Measurements from ENCODE around the gene HHIPL1. TPM values are rescaled to one million over a fixed set of nuclear protein-coding genes. Genes with fewer than 3 reads are reported as not detected.

HHIPL1 gene
- total and polyA plus RNA-seq, 4 donors = 0.31 to 4.0 (median 1.1) TPM

GRCh38 chr14:99698236-99698635 is 53.3 kb downstream of the HHIPL1 start:
- Histone ChIP-seq H3K27ac (ENCODE audit: low read depth in 1 of 2, low read length in 1 of 2) (no peak overlapping the region), H3K4me3 (no peak overlapping the region), H3K4me1 (ENCODE audit: control insufficient read depth in 5 of 5, insufficient read depth in 5 of 5, low read length in 5 of 5) (peaks cover 0 to 5% (median 0%) of the 10 kb centered on the region in 5 donors), H3K9ac (ENCODE audit: insufficient read depth in 1 of 2, low read length in 2 of 2) (no peak overlapping the region), H3K36me3 (ENCODE audit: control insufficient read depth in 4 of 4, insufficient read depth in 4 of 4, low read length in 4 of 4) (no peaks in the 10 kb centered on the region), H3K27me3 (ENCODE audit: control insufficient read depth in 3 of 3, insufficient read depth in 3 of 3, low read length in 2 of 3) (no peaks in the 10 kb centered on the region), H3K9me3 (ENCODE audit: control insufficient read depth in 4 of 4, insufficient read depth in 3 of 4, low read length in 3 of 4) (peaks cover 0 to 4% (median 2%) of the 10 kb centered on the region in 4 donors)
- TF ChIP-seq, protein P1, sequence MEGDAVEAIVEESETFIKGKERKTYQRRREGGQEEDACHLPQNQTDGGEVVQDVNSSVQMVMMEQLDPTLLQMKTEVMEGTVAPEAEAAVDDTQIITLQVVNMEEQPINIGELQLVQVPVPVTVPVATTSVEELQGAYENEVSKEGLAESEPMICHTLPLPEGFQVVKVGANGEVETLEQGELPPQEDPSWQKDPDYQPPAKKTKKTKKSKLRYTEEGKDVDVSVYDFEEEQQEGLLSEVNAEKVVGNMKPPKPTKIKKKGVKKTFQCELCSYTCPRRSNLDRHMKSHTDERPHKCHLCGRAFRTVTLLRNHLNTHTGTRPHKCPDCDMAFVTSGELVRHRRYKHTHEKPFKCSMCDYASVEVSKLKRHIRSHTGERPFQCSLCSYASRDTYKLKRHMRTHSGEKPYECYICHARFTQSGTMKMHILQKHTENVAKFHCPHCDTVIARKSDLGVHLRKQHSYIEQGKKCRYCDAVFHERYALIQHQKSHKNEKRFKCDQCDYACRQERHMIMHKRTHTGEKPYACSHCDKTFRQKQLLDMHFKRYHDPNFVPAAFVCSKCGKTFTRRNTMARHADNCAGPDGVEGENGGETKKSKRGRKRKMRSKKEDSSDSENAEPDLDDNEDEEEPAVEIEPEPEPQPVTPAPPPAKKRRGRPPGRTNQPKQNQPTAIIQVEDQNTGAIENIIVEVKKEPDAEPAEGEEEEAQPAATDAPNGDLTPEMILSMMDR (IDR thresholded peaks at IDR 0.05; ENCODE audit: control extremely low read depth, extremely low read depth) = no peak
- DNase-seq (no peak), ATAC-seq (ENCODE audit: insufficient read depth, low FRiP score) (no peak)
- WGBS, 2 donors = 76 to 87% methylated on average over 6 of the region's 6 CpGs

GRCh38 chr14:99698642-99699041 is 53.7 kb downstream of the HHIPL1 start:
- Histone ChIP-seq H3K9ac (ENCODE audit: insufficient read depth in 1 of 2, low read length in 2 of 2) (no peak overlapping the region), H3K4me1 (ENCODE audit: control insufficient read depth in 5 of 5, insufficient read depth in 5 of 5, low read length in 5 of 5) (peaks cover 0 to 5% (median 0%) of the 10 kb centered on the region in 5 donors), H3K4me3 (no peak overlapping the region), H3K36me3 (ENCODE audit: control insufficient read depth in 4 of 4, insufficient read depth in 4 of 4, low read length in 4 of 4) (no peaks in the 10 kb centered on the region), H3K9me3 (ENCODE audit: control insufficient read depth in 4 of 4, insufficient read depth in 3 of 4, low read length in 3 of 4) (peaks cover 0 to 8% (median 3%) of the 10 kb centered on the region in 4 donors), H3K27me3 (ENCODE audit: control insufficient read depth in 3 of 3, insufficient read depth in 3 of 3, low read length in 2 of 3) (no peaks in the 10 kb centered on the region), H3K27ac (ENCODE audit: low read depth in 1 of 2, low read length in 1 of 2) (no peak overlapping the region)
- ATAC-seq (ENCODE audit: insufficient read depth, low FRiP score) (no peak), DNase-seq (no peak)
- TF ChIP-seq, protein P1 (IDR thresholded peaks at IDR 0.05; ENCODE audit: control extremely low read depth, extremely low read depth) = no peak
- 34 to 38% methylated on average over 5 of the region's 5 CpGs for WGBS, 2 donors

DNA sequence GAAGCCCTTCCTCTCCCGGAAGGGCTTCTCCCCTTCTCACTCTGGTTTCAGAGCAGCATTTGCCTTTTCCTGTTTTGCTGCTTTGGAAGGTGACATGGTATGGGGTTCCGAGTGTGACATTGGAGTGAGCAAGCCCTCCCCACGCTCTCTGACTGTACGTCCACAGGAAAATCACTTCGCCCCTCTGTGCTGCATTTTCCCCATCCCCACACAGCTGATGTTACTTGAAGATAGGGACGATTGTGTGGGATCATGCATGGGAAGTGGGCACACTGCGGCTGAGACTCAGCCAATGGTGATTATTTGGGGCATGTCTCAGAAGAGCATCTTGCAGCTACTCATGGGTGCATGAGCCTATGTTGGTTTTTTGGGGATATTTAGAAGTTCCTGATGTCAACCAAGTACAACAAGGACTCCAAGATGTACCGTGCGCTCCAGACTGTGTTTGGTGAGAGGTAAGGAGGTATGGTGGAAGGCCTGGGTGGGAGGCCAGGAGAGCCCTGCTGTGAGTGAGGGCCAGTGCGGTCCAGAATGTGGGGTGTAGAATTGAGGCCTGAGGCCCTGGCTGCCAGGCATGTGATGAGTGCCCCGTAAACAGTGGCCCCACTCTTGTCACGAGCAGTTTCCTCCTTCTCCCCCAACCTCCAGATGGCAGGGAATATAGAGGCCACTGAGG is 54.3 kb downstream of the HHIPL1 start:
- Histone ChIP-seq H3K9me3 (ENCODE audit: control insufficient read depth in 4 of 4, insufficient read depth in 3 of 4, low read length in 3 of 4) (peaks cover 0 to 9% (median 4%) of the 10 kb centered on the region in 4 donors), H3K4me1 (ENCODE audit: control insufficient read depth in 5 of 5, insufficient read depth in 5 of 5, low read length in 5 of 5) (peaks cover 0 to 5% (median 0%) of the 10 kb centered on the region in 5 donors), H3K9ac (ENCODE audit: insufficient read depth in 1 of 2, low read length in 2 of 2) (no peak overlapping the region), H3K27ac (ENCODE audit: low read depth in 1 of 2, low read length in 1 of 2) (no peak overlapping the region), H3K27me3 (ENCODE audit: control insufficient read depth in 3 of 3, insufficient read depth in 3 of 3, low read length in 2 of 3) (no peaks in the 10 kb centered on the region), H3K36me3 (ENCODE audit: control insufficient read depth in 4 of 4, insufficient read depth in 4 of 4, low read length in 4 of 4) (no peaks in the 10 kb centered on the region), H3K4me3 (no peak overlapping the region)
- WGBS, 2 donors = 63 to 64% methylated on average over 12 of the region's 12 CpGs
- TF ChIP-seq, protein P1 (IDR thresholded peaks at IDR 0.05; ENCODE audit: control extremely low read depth, extremely low read depth) = no peak
- DNase-seq (no peak), ATAC-seq (ENCODE audit: insufficient read depth, low FRiP score) (no peak)
